Calu3 (cell line): ENCODE results near the gene SPAG16. TPM values are rescaled to one million over a fixed set of nuclear protein-coding genes. Genes with fewer than 3 reads are reported as not detected.

Source experiments
- BruUV-seq: library from RNA; stranded (reverse); fragments of 400-500 nt; replicated peaks from 2 replicates; lab custom pipeline; 2021; lab: Mats Ljungman, UMichigan
- CTCF ChIA-PET: fragments of 300-600 bp; sonication (Branson Sonifier 250); formaldehyde crosslinking; loops from one replicate; lab custom pipeline; 2022; ENCODE audit warnings: antibody characterized with exemption; lab: Charles Lee
- DNase-seq: peaks from one replicate; pipeline ENCODE4 v3.0.0; 2022
- H3K27ac Mint-ChIP-seq: one replicate; pipeline ENCODE4 v1.8.0; 2022; ENCODE audit warnings: mixed read lengths; ENCODE audit not compliant: unreplicated experiment
- H3K27me3 Mint-ChIP-seq: one replicate; pipeline ENCODE4 v1.8.0; 2022; ENCODE audit warnings: mixed read lengths; ENCODE audit not compliant: unreplicated experiment
- H3K36me3 Mint-ChIP-seq: one replicate; pipeline ENCODE4 v1.8.0; 2022; ENCODE audit warnings: mild to moderate bottlenecking, moderate library complexity, mixed read lengths; ENCODE audit not compliant: insufficient read depth, unreplicated experiment
- H3K4me1 Mint-ChIP-seq: one replicate; pipeline ENCODE4 v1.8.0; 2022; ENCODE audit warnings: mild to moderate bottlenecking, low read depth, mixed read lengths; ENCODE audit not compliant: unreplicated experiment
- H3K4me3 Mint-ChIP-seq: one replicate; pipeline ENCODE4 v1.8.0; 2022; ENCODE audit warnings: mild to moderate bottlenecking, low read depth, moderate library complexity, mixed read lengths; ENCODE audit not compliant: unreplicated experiment
- H3K9me3 Mint-ChIP-seq: one replicate; pipeline ENCODE4 v1.8.0; 2022; ENCODE audit warnings: low read depth, mixed read lengths; ENCODE audit not compliant: unreplicated experiment
- intact Hi-C: fragments of 100-400 bp; cut with micrococcal nuclease; formaldehyde crosslinking; loops from one replicate; pipeline ENCODE4 v1.10.0; 2022; ENCODE audit not compliant: unreplicated experiment
- total RNA-seq: library from RNA; stranded (reverse); gene quantifications from 2 replicates; pipeline ENCODE4 v1.2.3, GENCODE V29; 2022
- TF ChIP-seq, protein P1 (sequence below): fragments of 200-600 bp; IDR thresholded peaks from one replicate; pipeline ENCODE4 v1.8.0; 2022; ENCODE audit warnings: antibody characterized with exemption; ENCODE audit not compliant: unreplicated experiment

Gene SPAG16
- total RNA-seq, 1 experiment from 2014 or later: 30.2 TPM

DNA sequence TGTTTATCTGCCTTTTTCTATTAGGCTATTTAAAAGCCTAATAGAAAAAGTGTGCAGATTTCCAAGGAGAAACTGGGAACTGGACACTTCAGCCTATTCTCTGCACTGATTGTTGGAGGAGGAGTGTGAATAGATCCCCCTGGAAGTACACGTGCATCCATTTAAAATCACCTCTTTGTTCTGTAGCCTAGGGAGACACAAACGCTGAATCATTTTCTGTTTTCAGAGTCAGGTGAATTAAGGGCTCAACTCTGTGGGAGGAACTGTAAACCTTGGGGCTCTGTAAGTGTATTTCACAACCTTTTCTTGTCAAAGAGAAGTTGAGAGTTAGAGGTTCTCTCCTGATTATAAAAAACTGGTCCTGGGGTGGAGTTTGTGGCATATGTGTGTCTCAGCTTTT is 159.7 kb downstream of the SPAG16 start:
- TF ChIP-seq, protein P1, sequence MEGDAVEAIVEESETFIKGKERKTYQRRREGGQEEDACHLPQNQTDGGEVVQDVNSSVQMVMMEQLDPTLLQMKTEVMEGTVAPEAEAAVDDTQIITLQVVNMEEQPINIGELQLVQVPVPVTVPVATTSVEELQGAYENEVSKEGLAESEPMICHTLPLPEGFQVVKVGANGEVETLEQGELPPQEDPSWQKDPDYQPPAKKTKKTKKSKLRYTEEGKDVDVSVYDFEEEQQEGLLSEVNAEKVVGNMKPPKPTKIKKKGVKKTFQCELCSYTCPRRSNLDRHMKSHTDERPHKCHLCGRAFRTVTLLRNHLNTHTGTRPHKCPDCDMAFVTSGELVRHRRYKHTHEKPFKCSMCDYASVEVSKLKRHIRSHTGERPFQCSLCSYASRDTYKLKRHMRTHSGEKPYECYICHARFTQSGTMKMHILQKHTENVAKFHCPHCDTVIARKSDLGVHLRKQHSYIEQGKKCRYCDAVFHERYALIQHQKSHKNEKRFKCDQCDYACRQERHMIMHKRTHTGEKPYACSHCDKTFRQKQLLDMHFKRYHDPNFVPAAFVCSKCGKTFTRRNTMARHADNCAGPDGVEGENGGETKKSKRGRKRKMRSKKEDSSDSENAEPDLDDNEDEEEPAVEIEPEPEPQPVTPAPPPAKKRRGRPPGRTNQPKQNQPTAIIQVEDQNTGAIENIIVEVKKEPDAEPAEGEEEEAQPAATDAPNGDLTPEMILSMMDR: no peak
- intact Hi-C loops: no loop called here
- H3K9me3 Mint-ChIP-seq: peaks cover 3% of the 10 kb centered on the region
- BruUV-seq: no TSS peak
- H3K27me3 Mint-ChIP-seq: no peaks in the 10 kb centered on the region
- H3K4me3 Mint-ChIP-seq: no peak overlapping the region
- H3K27ac Mint-ChIP-seq: no peak overlapping the region
- H3K4me1 Mint-ChIP-seq: peaks cover 14% of the 10 kb centered on the region
- no peaks in the 10 kb centered on the region for H3K36me3 Mint-ChIP-seq
- DNase-seq: no peak
- CTCF ChIA-PET: no interaction called here

DNA sequence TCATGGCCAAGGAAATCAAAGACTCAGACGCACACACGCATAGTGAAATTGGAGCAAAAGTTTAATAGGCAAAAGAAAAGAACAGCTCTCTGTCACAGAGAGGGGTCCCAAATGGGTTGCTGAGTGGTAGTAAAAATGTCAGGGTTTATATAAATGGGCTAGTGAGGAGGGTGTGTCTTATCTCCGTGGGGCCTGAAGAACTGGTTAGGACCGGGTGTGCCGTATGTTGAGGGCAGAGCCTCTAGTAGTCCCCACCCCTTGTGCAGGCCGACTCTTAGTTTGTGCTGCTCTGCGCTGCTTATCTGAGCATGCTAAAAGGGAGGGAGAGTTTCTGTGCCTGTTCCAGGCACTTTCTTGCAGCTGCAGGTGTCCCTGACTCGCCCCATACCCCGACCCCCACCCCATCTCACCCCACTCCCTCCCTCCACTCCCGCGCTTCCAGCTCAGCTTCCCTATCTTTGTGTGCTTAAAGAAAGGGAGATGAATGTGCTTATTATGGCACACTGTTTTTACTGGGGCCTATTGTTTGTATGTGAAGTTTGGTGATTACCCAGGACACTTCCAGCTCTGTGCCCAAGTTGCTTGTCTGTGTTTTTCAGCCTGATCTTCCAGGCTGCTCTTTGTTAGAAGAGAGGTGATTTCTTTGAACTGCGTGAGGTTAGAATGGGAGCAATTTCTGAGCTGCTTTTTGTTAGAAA is 167.4 kb downstream of the SPAG16 start:
- Mint-ChIP-seq H3K9me3 (no peaks in the 10 kb centered on the region), H3K27ac (peak overlapping the region; percentile 5), H3K36me3 (no peaks in the 10 kb centered on the region), H3K4me3 (peak overlapping the region; percentile 11), H3K27me3 (no peaks in the 10 kb centered on the region), H3K4me1 (peaks cover 40% of the 10 kb centered on the region)
- intact Hi-C loops: no loop called here
- peak; percentile 49 for DNase-seq
- TF ChIP-seq, protein P1: no peak
- CTCF ChIA-PET: interaction anchor here (0.6 kb wide), 1 partner anchor 112 kb away, joined by 7 read pairs; no protein-coding TSS in a partner anchor
- no TSS peak for BruUV-seq

DNA sequence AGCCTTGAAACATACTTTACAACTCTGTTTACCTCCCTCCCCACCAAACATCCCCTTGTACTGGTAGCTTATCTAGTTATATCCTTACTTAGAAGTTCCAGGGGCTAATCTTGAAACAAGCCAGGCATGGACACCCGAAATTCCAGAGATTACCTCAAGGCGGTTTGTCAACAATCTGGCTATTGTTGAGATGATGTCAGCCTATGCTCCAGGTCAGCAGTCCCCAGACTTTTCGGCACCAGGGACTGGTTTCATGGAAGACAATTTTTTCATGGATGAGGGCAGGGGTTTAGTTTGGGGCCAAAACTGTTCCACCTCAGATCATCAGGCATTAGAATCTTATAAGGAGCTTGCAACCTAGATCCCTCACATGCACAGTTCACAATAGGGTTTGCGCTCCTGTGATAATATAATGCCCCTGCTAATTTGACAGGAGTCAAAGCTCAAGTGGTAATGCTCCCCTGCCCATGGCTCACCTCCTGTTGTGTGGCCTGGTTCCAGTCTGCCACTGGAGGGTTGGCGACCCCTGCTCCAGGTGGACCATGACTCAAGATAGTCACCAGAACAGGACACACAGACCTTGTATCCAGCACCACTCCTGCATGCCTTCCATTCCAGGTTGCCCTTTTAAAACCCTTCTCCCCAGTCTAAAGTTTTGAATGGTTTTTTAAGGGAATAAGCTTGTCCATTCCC is 171.2 kb downstream of the SPAG16 start:
- TF ChIP-seq, protein P1: no peak
- BruUV-seq: no TSS peak
- no peak overlapping the region for H3K27ac Mint-ChIP-seq
- CTCF ChIA-PET: no interaction called here
- H3K9me3 Mint-ChIP-seq: no peaks in the 10 kb centered on the region
- H3K27me3 Mint-ChIP-seq: no peaks in the 10 kb centered on the region
- no peaks in the 10 kb centered on the region for H3K36me3 Mint-ChIP-seq
- intact Hi-C loops: no loop called here
- H3K4me3 Mint-ChIP-seq: no peak overlapping the region
- peaks cover 37% of the 10 kb centered on the region for H3K4me1 Mint-ChIP-seq
- peak; percentile 4 for DNase-seq

DNA sequence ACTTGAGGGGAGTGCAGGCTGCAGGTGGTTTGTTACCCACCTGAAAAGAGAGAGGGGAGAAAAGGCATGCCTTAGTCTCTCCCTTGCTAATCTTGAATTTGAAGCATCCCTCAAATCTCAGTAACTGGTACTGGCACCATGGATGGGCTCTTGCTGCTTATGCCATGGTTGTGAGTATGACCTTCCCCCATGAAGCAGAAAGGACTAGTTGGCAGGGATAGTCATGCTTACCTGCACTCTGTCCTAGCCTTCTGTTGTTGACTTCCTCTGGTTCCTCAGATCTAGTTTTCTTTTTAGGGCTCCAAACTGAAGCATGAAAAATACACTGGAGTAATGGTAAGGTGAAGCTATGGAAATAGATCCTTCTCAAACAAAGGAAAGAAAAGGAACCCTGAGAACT is 191.2 kb downstream of the SPAG16 start:
- TF ChIP-seq, protein P1: no peak
- no peak overlapping the region for H3K4me3 Mint-ChIP-seq
- no peak for DNase-seq
- peaks cover 15% of the 10 kb centered on the region for H3K9me3 Mint-ChIP-seq
- no TSS peak for BruUV-seq
- H3K4me1 Mint-ChIP-seq: no peaks in the 10 kb centered on the region
- H3K27me3 Mint-ChIP-seq: no peaks in the 10 kb centered on the region
- no peak overlapping the region for H3K27ac Mint-ChIP-seq
- intact Hi-C loops: no loop called here
- no peaks in the 10 kb centered on the region for H3K36me3 Mint-ChIP-seq
- CTCF ChIA-PET: no interaction called here
